Psoas muscle (tissue), 8 donors: ENCODE data around the gene INO80C. TPM values are rescaled to one million over a fixed set of nuclear protein-coding genes. Genes with fewer than 3 reads are reported as not detected.

Experiments
- ATAC-seq, 4 donors: fragments of 200-7000 bp; cut with Tn5 transposase; one replicate each; pipeline ENCODE4 v1.9.1; 2020; ENCODE audit warnings: moderate library complexity in 3 of 4, mild to moderate bottlenecking in 2 of 4
- DNase-seq, 2 donors: peaks; one replicate each; pipeline ENCODE4 v3.0.0-alpha.2; 2020
- H3K27ac ChIP-seq: fragments of 200-600 bp; one replicate; pipeline ENCODE4 v1.8.0; 2022
- H3K27me3 ChIP-seq, 3 donors: fragments of 200-600 bp in 1 of 3; one replicate each; pipeline versions ENCODE4 v1.6.1 to v1.8.0; 2013 to 2022; ENCODE audit warnings: low read length in 2 of 3, mild to moderate bottlenecking in 2 of 3, moderate library complexity in 1 of 3; ENCODE audit not compliant: insufficient read depth in 3 of 3
- H3K36me3 ChIP-seq, 2 donors: fragments of 200-600 bp in 1 of 2; one replicate each; pipeline versions ENCODE4 v1.6.1 to v1.8.0; 2013 to 2022; ENCODE audit warnings: low read depth in 1 of 2, mild to moderate bottlenecking in 1 of 2, moderate library complexity in 1 of 2; ENCODE audit not compliant: insufficient read depth in 1 of 2
- H3K4me1 ChIP-seq: fragments of 200-600 bp; one replicate; pipeline ENCODE4 v1.8.0; 2022
- H3K4me3 ChIP-seq: fragments of 200-600 bp; one replicate; pipeline ENCODE4 v1.8.0; 2022; ENCODE audit warnings: mild to moderate bottlenecking
- H3K9me3 ChIP-seq: fragments of 200-600 bp; one replicate; pipeline ENCODE4 v1.8.0; 2022
- CTCF ChIP-seq: fragments of 200-600 bp; IDR thresholded peaks from one replicate; pipeline ENCODE4 v1.8.0; 2022; ENCODE audit warnings: antibody characterized with exemption
- WGBS, 3 donors: extraction: QIAGEN DNeasy Blood & Tissue Kit; methylation state at CpG; one replicate each; pipeline versions ENCODE4 v1.1.6 to v1.1.7; 2013; 5-methylcytosine and 5-hydroxymethylcytosine counted together
- intact Hi-C, 2 donors: fragments of 100-400 bp; cut with DNase I; formaldehyde crosslinking; loops; one replicate each; pipeline versions ENCODE4 v1.11.0 to v1.14.2; 2022
- polyA plus RNA-seq, 3 donors: library from polyadenylated mRNA; stranded (reverse); fragments of 200-250 nt; gene quantifications; one replicate each; pipeline ENCODE4 v1.2.3, GENCODE V29; 2013
- total RNA-seq, 4 donors: library from RNA; stranded (reverse); fragmentation: NEBNext Ultra II Directional in 2 of 4; extraction: Animal tissue kit (Norgen Biotek cat#: 25700) in 2 of 4; gene quantifications; one replicate each; pipeline versions ENCODE4 v1.2.1 to v1.2.4, GENCODE V29; 2021 to 2023
- donor health status: healthy with polysubstance abuse.
- donor health status: DM: no; HTN: no; CAD: no; lungs with moderate emphysema.
- donor health status: Bipolar disorder and iron deficiency.
- donor health status: healthy.
- donor health status: DM: yes; HTN: yes; CAD: no.
- donor health status: DM: no; HTN: no; CAD: no.
- donor health status: DM: no; HTN: no; CAD: no.
- donor health status: DM: yes; HTN: yes; CAD: no.

INO80C gene
- total and polyA plus RNA-seq, 7 donors = 14.4 to 26.7 (median 21.1) TPM

GRCh38 chr18:35508030-35508429 lies 10.3 kb upstream of the INO80C start:
- no peaks in the 10 kb centered on the region for H3K36me3 ChIP-seq
- ATAC-seq (no peak), DNase-seq (no peak)
- no peak for TF ChIP-seq CTCF
- no peak overlapping the region for H3K4me3 ChIP-seq
- no peaks in the 10 kb centered on the region for H3K9me3 ChIP-seq
- H3K27me3 ChIP-seq = no peaks in the 10 kb centered on the region
- H3K4me1 ChIP-seq = peaks cover 8% of the 10 kb centered on the region
- intact Hi-C loops = no loop called here
- WGBS, 3 donors = 82 to 84% (median 84%) methylated on average over 5 of the region's 5 CpGs
- no peak overlapping the region for H3K27ac ChIP-seq

GRCh38 chr18:35507623-35508022 lies 9.9 kb upstream of the INO80C start:
- H3K27me3 ChIP-seq = no peaks in the 10 kb centered on the region
- WGBS, 3 donors = 93% methylated on average over 3 of the region's 3 CpGs
- peaks cover 8% of the 10 kb centered on the region for H3K4me1 ChIP-seq
- no peak for ATAC-seq
- TF ChIP-seq CTCF = no peak
- no peaks in the 10 kb centered on the region for H3K36me3 ChIP-seq
- no peak overlapping the region for H3K4me3 ChIP-seq
- H3K9me3 ChIP-seq = no peaks in the 10 kb centered on the region
- intact Hi-C loops = no loop called here
- DNase-seq = no peak
- H3K27ac ChIP-seq = no peak overlapping the region

- Histone ChIP-seq H3K4me1 (peaks cover 8% of the 10 kb centered on the region), H3K4me3 (no peak overlapping the region), H3K36me3 (no peaks in the 10 kb centered on the region), H3K27me3 (no peaks in the 10 kb centered on the region), H3K9me3 (no peaks in the 10 kb centered on the region), H3K27ac (no peak overlapping the region)
- intact Hi-C loops = no loop called here
- WGBS, 3 donors = 69 to 82% (median 75%) methylated on average over 3 of the region's 3 CpGs
- DNase-seq = no peak
- no peak for TF ChIP-seq CTCF
- ATAC-seq = no peak
Measured at GRCh38 chr18:35507192-35507591, 9.4 kb upstream of the INO80C start.

- ATAC-seq = no peak
Measured at GRCh38 chr18:35506024-35506712, 8.4 kb upstream of the INO80C start.

More at GRCh38 chr18:35506024-35506712, 8.4 kb upstream of the INO80C start:
- H3K4me1 ChIP-seq = peaks cover 4% of the 10 kb centered on the region
- intact Hi-C loops = no loop called here
- no peak for DNase-seq
- H3K4me3 ChIP-seq = no peak overlapping the region
- no peaks in the 10 kb centered on the region for H3K27me3 ChIP-seq
- no peaks in the 10 kb centered on the region for H3K36me3 ChIP-seq
- WGBS, 3 donors = 70 to 76% (median 70%) methylated on average over 5 of the region's 5 CpGs
- TF ChIP-seq CTCF = no peak
- H3K27ac ChIP-seq = no peak overlapping the region
- H3K9me3 ChIP-seq = no peaks in the 10 kb centered on the region
